Trophoblast cell (in vitro differentiated cells and primary cell): ENCODE data around the gene FRG2B.
"Not testable (repeated sequence)": the region's sequence is repeated elsewhere in the genome, so short reads cannot be mapped to it uniquely, and the experiment has no call there.

Experiments used
- DNase-seq, 2 donors: peaks; one replicate each; pipeline ENCODE4 v3.0.0-alpha.2; 2016
- H2AFZ ChIP-seq: 2 replicates; pipeline ENCODE4 v1.6.1; 2013; ENCODE audit warnings: low read length, moderate library complexity, mild to moderate bottlenecking; ENCODE audit not compliant: insufficient read depth, poor library complexity
- H2AK5ac ChIP-seq: 2 replicates; pipeline ENCODE4 v1.6.1; 2013; ENCODE audit warnings: mild to moderate bottlenecking, low read length
- H2BK120ac ChIP-seq: 2 replicates; pipeline ENCODE4 v1.6.1; 2013; ENCODE audit warnings: low read length, mild to moderate bottlenecking, moderate library complexity; ENCODE audit not compliant: insufficient read depth, poor library complexity
- H2BK12ac ChIP-seq: 2 replicates; pipeline ENCODE4 v1.6.1; 2013; ENCODE audit warnings: mild to moderate bottlenecking, low read length, moderate library complexity
- H2BK5ac ChIP-seq: 2 replicates; pipeline ENCODE4 v1.6.1; 2013; ENCODE audit warnings: low read length, low read depth, moderate library complexity, mild to moderate bottlenecking; ENCODE audit not compliant: poor library complexity
- H3K14ac ChIP-seq: 2 replicates; pipeline ENCODE4 v1.6.1; 2013; ENCODE audit warnings: mild to moderate bottlenecking, low read length
- H3K18ac ChIP-seq: 2 replicates; pipeline ENCODE4 v1.6.1; 2013; ENCODE audit warnings: mild to moderate bottlenecking, low read length
- H3K23ac ChIP-seq: 2 replicates; pipeline ENCODE4 v1.6.1; 2013; ENCODE audit warnings: low read length
- H3K27ac ChIP-seq: 2 replicates; pipeline ENCODE4 v1.5.1; 2013; ENCODE audit warnings: low read depth, mild to moderate bottlenecking, inconsistent platforms, low read length, moderate library complexity
- H3K27me3 ChIP-seq: 2 replicates; pipeline ENCODE4 v1.6.1; 2013; ENCODE audit warnings: inconsistent platforms, mild to moderate bottlenecking, low read length, moderate library complexity; ENCODE audit not compliant: insufficient read depth
- H3K36me3 ChIP-seq, 2 experiments: 1 replicate in 1 of 2; 2 replicates in 1 of 2; pipeline ENCODE4 v1.6.1; 2013; ENCODE audit warnings: low read length in 2 of 2, mild to moderate bottlenecking in 2 of 2, moderate library complexity in 1 of 2; ENCODE audit not compliant: insufficient read depth in 2 of 2, control insufficient read depth in 1 of 2
- H3K4ac ChIP-seq: 2 replicates; pipeline ENCODE4 v1.6.1; 2013; ENCODE audit warnings: low read depth, mild to moderate bottlenecking, low read length, moderate library complexity
- H3K4me1 ChIP-seq, 2 experiments: 1 replicate in 1 of 2; 2 replicates in 1 of 2; pipeline ENCODE4 v1.6.1; 2013; ENCODE audit warnings: low read length in 2 of 2, mild to moderate bottlenecking in 2 of 2, moderate library complexity in 1 of 2; ENCODE audit not compliant: insufficient read depth in 2 of 2, control insufficient read depth in 1 of 2
- H3K4me2 ChIP-seq: 2 replicates; pipeline ENCODE4 v1.6.1; 2013; ENCODE audit warnings: inconsistent platforms, mild to moderate bottlenecking, low read length, moderate library complexity
- H3K4me3 ChIP-seq: 2 replicates; pipeline ENCODE4 v1.5.1; 2013; ENCODE audit warnings: mild to moderate bottlenecking, low read depth, low read length, inconsistent platforms
- H3K79me1 ChIP-seq: one replicate; pipeline ENCODE4 v1.6.1; 2013; ENCODE audit warnings: low read length
- H3K79me2 ChIP-seq: 2 replicates; pipeline ENCODE4 v1.6.1; 2013; ENCODE audit warnings: low read length, mild to moderate bottlenecking; ENCODE audit not compliant: control insufficient read depth, insufficient read depth, poor library complexity
- H3K9ac ChIP-seq: 2 replicates; pipeline ENCODE4 v1.6.1; 2013; ENCODE audit warnings: mild to moderate bottlenecking, low read length
- H3K9me3 ChIP-seq: 2 replicates; pipeline ENCODE4 v1.6.1; 2013; ENCODE audit warnings: low read depth, mild to moderate bottlenecking, control low read depth, inconsistent platforms, low read length; ENCODE audit not compliant: insufficient read depth
- H4K12ac ChIP-seq: 2 replicates; pipeline ENCODE4 v1.6.1; 2013; ENCODE audit warnings: low read depth, mild to moderate bottlenecking, low read length, moderate library complexity
- H4K8ac ChIP-seq: 2 replicates; pipeline ENCODE4 v1.6.1; 2013; ENCODE audit warnings: low read depth, mild to moderate bottlenecking, low read length, moderate library complexity
- H4K91ac ChIP-seq: one replicate; pipeline ENCODE4 v1.6.1; 2013; ENCODE audit warnings: low read depth, mild to moderate bottlenecking, low read length, moderate library complexity
- WGBS: extraction: QIAGEN DNeasy Blood & Tissue Kit; methylation state at CpG from one replicate; pipeline ENCODE4 v1.1.7; 2013; ENCODE audit warnings: missing lambda C conversion rate; ENCODE audit not compliant: insufficient read length, insufficient coverage; ENCODE audit errors: extremely low coverage; 5-methylcytosine and 5-hydroxymethylcytosine counted together

Gene FRG2B

DNA sequence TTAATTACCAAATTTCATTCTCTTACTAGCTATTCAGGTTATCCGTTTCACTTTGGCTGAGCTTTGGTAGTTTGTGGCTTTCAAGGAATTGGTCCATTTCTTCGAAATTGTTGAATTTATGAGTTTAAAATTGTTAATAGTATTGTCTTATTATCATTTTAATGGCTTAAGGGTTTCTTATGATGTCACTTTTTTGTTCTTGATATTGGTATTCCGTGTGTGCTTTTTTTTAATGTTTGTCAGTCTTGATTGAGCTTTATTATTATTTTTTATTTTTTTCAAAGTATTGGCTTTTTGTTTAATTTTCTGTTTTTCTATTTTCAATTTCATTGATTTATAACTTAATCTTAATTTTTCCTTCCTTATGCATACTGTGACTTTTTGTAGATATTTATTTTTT, 25.9 kb downstream of the FRG2B start:
- no peak for DNase-seq

DNA sequence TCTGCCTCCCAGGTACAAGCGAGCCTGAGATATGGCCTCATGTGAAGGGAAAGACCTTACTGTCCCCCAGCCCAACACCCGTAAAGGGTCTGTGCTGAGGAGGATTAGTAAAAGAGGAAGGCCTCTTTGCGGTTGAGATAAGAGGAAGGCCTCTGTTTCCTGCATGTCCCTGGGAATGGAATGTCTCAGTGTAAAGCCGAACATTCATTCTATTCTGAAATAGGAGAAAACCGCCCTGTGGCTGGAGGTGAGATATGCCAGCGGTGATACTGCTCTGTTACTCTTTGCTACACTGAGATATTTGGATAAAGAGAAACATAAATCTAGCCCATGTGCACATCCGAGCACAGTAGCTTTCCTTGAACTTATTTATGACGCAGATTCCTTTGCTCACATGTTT, 26.7 kb downstream of the FRG2B start:
- not testable (repeated sequence) for H3K4ac ChIP-seq, H3K14ac ChIP-seq, H2BK120ac ChIP-seq, H4K8ac ChIP-seq, H3K9ac ChIP-seq, DNase-seq, H4K91ac ChIP-seq, H2BK12ac ChIP-seq, H3K79me2 ChIP-seq, H4K12ac ChIP-seq, H2BK5ac ChIP-seq, H3K36me3 ChIP-seq, H3K9me3 ChIP-seq, H3K4me3 ChIP-seq, H3K18ac ChIP-seq, H3K27me3 ChIP-seq, H3K4me2 ChIP-seq, H3K27ac ChIP-seq, H3K79me1 ChIP-seq, H2AFZ ChIP-seq, H2AK5ac ChIP-seq, H3K23ac ChIP-seq, H3K4me1 ChIP-seq
- no CpG with 5 or more reads among the region's 8 CpGs for WGBS

More for the DNA sequence above, 25.9 kb downstream of the FRG2B start:
- H3K27ac ChIP-seq, result no peak overlapping the region
- H3K79me1 ChIP-seq, result no peaks in the 10 kb centered on the region
- H3K4ac ChIP-seq, result no peak overlapping the region
- no peak overlapping the region for H3K4me3 ChIP-seq
- H2AFZ ChIP-seq, result no peak overlapping the region
- H3K36me3 ChIP-seq, result no peaks in the 10 kb centered on the region
- no peak overlapping the region for H4K91ac ChIP-seq
- no peak overlapping the region for H4K12ac ChIP-seq
- H3K18ac ChIP-seq, result no peak overlapping the region
- H3K4me2 ChIP-seq, result no peak overlapping the region
- no peaks in the 10 kb centered on the region for H3K79me2 ChIP-seq
- H2AK5ac ChIP-seq, result no peak overlapping the region
- no peaks in the 10 kb centered on the region for H3K4me1 ChIP-seq
- no peak overlapping the region for H3K14ac ChIP-seq
- no peak overlapping the region for H2BK5ac ChIP-seq
- H3K23ac ChIP-seq, result no peak overlapping the region
- H2BK12ac ChIP-seq, result no peak overlapping the region
- no peaks in the 10 kb centered on the region for H3K27me3 ChIP-seq
- peaks cover 10% of the 10 kb centered on the region for H3K9me3 ChIP-seq
- WGBS, result no CpG with 5 or more reads among the region's 3 CpGs
- no peak overlapping the region for H2BK120ac ChIP-seq
- no peak overlapping the region for H4K8ac ChIP-seq
- no peak overlapping the region for H3K9ac ChIP-seq

DNA sequence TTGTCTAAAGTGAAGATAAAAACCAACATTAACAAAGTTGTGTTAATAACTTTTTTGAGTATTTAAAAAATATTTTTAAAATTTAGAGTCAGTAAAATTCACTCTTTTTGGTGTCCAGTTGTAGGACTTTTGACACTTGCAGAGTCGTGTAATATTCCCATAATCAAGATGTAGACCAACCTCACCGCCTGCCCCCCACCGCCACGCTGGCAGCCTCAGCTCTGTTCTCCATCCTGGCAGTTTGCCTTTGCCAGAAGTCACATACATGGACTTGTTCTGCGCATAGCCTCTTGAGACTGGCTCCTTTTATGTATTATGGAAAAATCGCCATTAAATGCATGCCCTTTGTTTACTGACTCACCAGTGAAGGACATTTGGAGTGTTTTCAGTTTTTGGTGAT, 33.9 kb downstream of the FRG2B start:
- WGBS, result no CpG with 5 or more reads among the region's 6 CpGs
- Histone ChIP-seq H3K27ac (no peak overlapping the region), H3K36me3 (no peaks in the 10 kb centered on the region), H3K79me2 (no peaks in the 10 kb centered on the region), H3K9me3 (peaks cover 26% of the 10 kb centered on the region), H2AK5ac (no peak overlapping the region), H4K91ac (no peak overlapping the region), H3K23ac (no peak overlapping the region), H2BK12ac (no peak overlapping the region), H4K8ac (no peak overlapping the region), H3K4me3 (no peak overlapping the region), H3K27me3 (no peaks in the 10 kb centered on the region), H3K4ac (no peak overlapping the region), H3K79me1 (no peaks in the 10 kb centered on the region), H4K12ac (no peak overlapping the region), H3K4me2 (no peak overlapping the region), H3K4me1 (no peaks in the 10 kb centered on the region), H2AFZ (no peak overlapping the region), H3K18ac (no peak overlapping the region), H3K9ac (no peak overlapping the region), H2BK5ac (no peak overlapping the region), H2BK120ac (no peak overlapping the region), H3K14ac (no peak overlapping the region)
- DNase-seq, result no peak

DNA sequence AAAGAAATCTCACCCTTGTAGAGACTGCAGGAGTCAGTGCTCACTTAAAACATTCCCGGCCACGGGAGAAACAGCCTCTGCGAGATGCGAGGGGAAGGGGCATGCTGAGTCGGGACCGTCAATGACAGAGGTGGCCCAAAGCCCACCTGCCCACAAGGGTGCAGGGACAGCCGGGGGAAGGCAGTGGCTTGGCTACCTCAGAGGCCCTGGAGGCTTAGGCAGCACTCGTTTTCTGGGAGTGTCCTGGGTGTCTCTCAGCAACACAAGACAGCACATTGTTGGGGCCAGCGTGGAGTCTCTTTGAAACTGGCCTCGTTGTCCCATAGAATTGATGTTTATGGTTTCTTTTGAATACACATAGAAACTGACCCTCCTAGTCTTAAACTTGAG, 35.6 kb downstream of the FRG2B start:
- no peak overlapping the region for H2BK120ac ChIP-seq
- H3K79me2 ChIP-seq, result no peaks in the 10 kb centered on the region
- no peak overlapping the region for H4K12ac ChIP-seq
- no peak overlapping the region for H3K4ac ChIP-seq
- H4K8ac ChIP-seq, result no peak overlapping the region
- H3K79me1 ChIP-seq, result no peaks in the 10 kb centered on the region
- DNase-seq, result no peak
- H3K9me3 ChIP-seq, result peaks cover 29% of the 10 kb centered on the region
- H2AK5ac ChIP-seq, result no peak overlapping the region
- H3K27me3 ChIP-seq, result no peaks in the 10 kb centered on the region
- H3K4me3 ChIP-seq, result no peak overlapping the region
- H2AFZ ChIP-seq, result no peak overlapping the region
- H3K27ac ChIP-seq, result no peak overlapping the region
- H3K4me1 ChIP-seq, result no peaks in the 10 kb centered on the region
- no peak overlapping the region for H3K23ac ChIP-seq
- no peak overlapping the region for H2BK5ac ChIP-seq
- no peak overlapping the region for H3K14ac ChIP-seq
- no peak overlapping the region for H3K9ac ChIP-seq
- H3K4me2 ChIP-seq, result no peak overlapping the region
- no CpG with 5 or more reads among the region's 10 CpGs for WGBS
- H3K18ac ChIP-seq, result no peak overlapping the region
- no peak overlapping the region for H4K91ac ChIP-seq
- no peaks in the 10 kb centered on the region for H3K36me3 ChIP-seq
- no peak overlapping the region for H2BK12ac ChIP-seq
